Inflammatory macrophage (primary cell): ENCODE results near the gene EMILIN2.
A peak's percentile ranks its signal among the peaks of the same experiment; 100 is the strongest.
"Not testable (repeated sequence)": the region's sequence is repeated elsewhere in the genome, so short reads cannot be mapped to it uniquely, and the experiment has no call there.

ENCODE experiments used
- DNase-seq, 2 donors: peaks; one replicate each; pipeline ENCODE4 v3.0.0-alpha.2; 2020 to 2022

Gene EMILIN2

GRCh38 chr18:2845172-2845571 lies 1.6 kb upstream of the EMILIN2 start:
- DNase-seq = peak; percentile 93 to 98

- DNase-seq = peak; percentile 40 to 63
Observed at GRCh38 chr18:2847317-2848246, 776 bp downstream of the EMILIN2 start.

GRCh38 chr18:2848247-2849246 lies 1.7 kb downstream of the EMILIN2 start:
- DNase-seq = peak; percentile 43 to 73

GRCh38 chr18:2850816-2851215 lies 4.0 kb downstream of the EMILIN2 start:
- no peak for DNase-seq

- no peak for DNase-seq
Observed at GRCh38 chr18:2851771-2852170, 5.0 kb downstream of the EMILIN2 start.

- not testable (repeated sequence) for DNase-seq
Observed at GRCh38 chr18:2852460-2852859, 5.7 kb downstream of the EMILIN2 start.

- DNase-seq = no peak
Observed at GRCh38 chr18:2853173-2853925, 6.5 kb downstream of the EMILIN2 start.

GRCh38 chr18:2853926-2854664 lies 7.3 kb downstream of the EMILIN2 start:
- DNase-seq = no peak

- no peak for DNase-seq
Observed at GRCh38 chr18:2854875-2855274, 8.1 kb downstream of the EMILIN2 start.

- DNase-seq = no peak
Observed at GRCh38 chr18:2855560-2856350, 8.9 kb downstream of the EMILIN2 start.

- DNase-seq = peak; percentile 75 to 81
Observed at GRCh38 chr18:2856547-2857170, 9.9 kb downstream of the EMILIN2 start.

GRCh38 chr18:2857491-2858131 lies 10.8 kb downstream of the EMILIN2 start:
- DNase-seq = peak; percentile 96 to 98

- DNase-seq = not testable (repeated sequence)
Observed at GRCh38 chr18:2860397-2860796, 13.6 kb downstream of the EMILIN2 start.

GRCh38 chr18:2863997-2864396 lies 17.2 kb downstream of the EMILIN2 start:
- DNase-seq = not testable (repeated sequence)

GRCh38 chr18:2866465-2866864 lies 19.7 kb downstream of the EMILIN2 start:
- DNase-seq = not testable (repeated sequence)

- no peak for DNase-seq
Observed at GRCh38 chr18:2869207-2869606, 22.4 kb downstream of the EMILIN2 start.

GRCh38 chr18:2871111-2871720 lies 24.4 kb downstream of the EMILIN2 start:
- DNase-seq = no peak

GRCh38 chr18:2872095-2872494 lies 25.3 kb downstream of the EMILIN2 start:
- DNase-seq = no peak

- DNase-seq = no peak
Observed at GRCh38 chr18:2874765-2875164, 28.0 kb downstream of the EMILIN2 start.
